ENCODE measurements around the gene ZFAND6.
"Not testable (repeated sequence)": the region's sequence is repeated elsewhere in the genome, so short reads cannot be mapped to it uniquely, and the experiment has no call there.

ZFAND6 gene

DNA sequence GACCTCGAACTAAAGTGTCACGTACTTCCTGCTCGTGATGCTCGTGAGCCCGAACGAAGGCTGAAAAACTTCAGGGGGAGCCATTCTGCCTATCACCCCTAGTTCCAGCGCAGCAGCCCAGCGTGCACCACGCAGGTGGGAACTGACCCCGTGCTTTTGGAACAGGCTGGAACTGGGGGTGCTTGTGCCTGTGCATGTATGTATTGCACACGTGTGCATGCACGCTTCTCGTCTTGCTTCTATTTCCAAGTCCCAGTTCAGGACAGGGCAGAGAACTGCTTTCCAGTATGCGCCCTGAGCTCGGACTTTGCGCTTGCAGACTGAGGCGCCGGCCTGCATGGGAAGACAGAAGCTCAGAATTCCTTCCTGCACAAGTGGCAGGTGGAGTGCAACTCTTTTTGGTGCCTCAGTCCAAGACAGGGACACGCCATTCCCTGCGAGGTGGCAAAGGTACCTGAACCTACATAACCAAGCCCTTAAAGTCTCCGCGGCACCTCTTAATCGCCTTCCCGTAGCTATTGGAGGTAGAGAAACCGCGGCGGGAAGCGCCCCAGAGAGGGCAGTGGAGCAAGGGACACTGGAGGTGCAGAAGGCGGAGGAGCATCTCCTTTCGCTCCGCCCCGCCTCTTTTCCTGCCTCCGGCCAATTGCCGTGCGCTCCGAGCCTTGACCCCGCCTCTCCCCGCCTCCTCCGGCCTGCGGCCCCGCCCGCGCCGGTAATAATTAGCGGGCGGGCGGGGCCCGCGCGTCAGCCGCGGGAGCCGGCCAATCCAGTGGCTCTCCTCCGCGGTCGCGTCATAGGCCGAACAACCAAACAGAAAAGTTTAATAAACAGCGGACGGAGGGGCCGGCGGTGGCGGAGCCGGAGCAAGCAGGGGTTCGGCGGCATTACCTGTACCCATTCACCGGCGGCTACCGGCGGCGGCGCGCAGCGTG is at the start of gene ZFAND6:
Gene ZFAND6, plus strand, starts transcription at position 826 of the 935 bp plus-strand sequence. CDS start 60,669 bp downstream, outside the sequence.
- H3K27ac ChIP-seq: peak within 1 kb of the TSS; percentile 93
- TF ChIP-seq, protein P1, sequence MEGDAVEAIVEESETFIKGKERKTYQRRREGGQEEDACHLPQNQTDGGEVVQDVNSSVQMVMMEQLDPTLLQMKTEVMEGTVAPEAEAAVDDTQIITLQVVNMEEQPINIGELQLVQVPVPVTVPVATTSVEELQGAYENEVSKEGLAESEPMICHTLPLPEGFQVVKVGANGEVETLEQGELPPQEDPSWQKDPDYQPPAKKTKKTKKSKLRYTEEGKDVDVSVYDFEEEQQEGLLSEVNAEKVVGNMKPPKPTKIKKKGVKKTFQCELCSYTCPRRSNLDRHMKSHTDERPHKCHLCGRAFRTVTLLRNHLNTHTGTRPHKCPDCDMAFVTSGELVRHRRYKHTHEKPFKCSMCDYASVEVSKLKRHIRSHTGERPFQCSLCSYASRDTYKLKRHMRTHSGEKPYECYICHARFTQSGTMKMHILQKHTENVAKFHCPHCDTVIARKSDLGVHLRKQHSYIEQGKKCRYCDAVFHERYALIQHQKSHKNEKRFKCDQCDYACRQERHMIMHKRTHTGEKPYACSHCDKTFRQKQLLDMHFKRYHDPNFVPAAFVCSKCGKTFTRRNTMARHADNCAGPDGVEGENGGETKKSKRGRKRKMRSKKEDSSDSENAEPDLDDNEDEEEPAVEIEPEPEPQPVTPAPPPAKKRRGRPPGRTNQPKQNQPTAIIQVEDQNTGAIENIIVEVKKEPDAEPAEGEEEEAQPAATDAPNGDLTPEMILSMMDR (conservative IDR thresholded peaks at IDR 0.05): no peak

DNA sequence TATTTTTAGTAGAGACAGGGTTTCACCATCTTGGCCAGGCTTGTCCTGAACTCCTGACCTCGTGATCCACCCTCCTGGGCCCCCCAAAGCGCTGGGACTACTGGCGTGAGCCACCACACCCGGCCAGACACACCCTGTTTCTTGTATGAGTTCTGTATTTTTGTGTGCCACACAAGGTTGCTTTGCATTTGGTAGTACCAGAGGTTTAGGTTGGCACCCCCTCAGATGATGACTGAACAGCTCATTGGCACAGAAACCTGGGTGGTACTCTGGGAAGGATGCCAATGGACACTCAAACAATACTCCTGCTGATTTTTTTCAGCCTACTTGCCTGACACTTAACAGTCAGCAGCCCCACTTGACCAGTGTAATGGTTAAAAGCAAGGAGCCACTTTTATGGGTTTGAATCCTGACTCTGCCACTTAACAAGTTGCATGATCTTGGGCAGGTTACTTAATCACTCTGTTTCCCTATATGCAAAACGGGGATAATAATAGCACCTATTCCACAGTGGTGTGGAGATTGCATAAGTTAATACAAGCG is 49.3 kb upstream of the ZFAND6 start:
- TF ChIP-seq, protein P1 (conservative IDR thresholded peaks at IDR 0.05): no peak
- no peak overlapping the region for H3K27ac ChIP-seq

DNA sequence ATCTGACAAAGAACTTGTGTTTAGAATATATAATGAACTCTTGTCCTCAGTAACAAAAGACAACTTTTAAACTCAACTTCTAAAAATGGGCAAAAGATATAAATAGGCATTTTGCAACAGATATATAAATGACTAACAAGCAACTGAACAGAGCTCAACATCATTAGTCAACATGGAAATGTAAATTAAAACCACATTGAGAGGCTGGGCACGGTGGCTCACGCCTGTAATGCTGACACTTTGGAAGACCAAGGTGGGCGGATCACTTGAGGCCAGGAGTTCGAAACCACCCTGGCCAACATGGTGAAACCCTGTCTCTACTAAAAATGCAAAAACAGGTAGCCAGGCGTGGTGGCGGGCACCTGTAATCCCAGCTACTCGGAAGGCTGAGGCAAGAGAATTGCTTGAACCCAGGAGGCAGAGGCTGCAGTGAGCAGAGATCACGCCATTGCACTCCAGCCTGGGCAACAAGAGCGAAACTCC is 48.4 kb upstream of the ZFAND6 start:
- not testable (repeated sequence) for H3K27ac ChIP-seq

DNA sequence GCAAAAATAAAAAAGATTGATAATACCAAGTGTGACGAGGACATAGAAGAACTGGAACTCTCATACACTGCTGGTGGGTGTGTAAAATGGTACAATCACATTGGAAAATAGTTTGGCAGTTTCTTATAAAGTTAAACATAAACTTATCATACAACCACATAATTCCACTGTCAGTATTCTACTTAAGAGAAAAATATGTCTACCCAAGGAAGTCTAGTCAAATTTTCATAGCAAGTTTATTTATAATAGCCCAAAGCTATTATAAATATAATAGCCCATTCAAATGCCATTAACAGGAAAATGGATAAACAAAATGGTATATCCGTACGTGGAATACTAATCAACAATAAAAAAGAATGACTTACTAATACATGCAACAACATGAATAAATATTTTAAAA is 47.9 kb upstream of the ZFAND6 start:
- TF ChIP-seq, protein P1 (conservative IDR thresholded peaks at IDR 0.05): no peak

DNA sequence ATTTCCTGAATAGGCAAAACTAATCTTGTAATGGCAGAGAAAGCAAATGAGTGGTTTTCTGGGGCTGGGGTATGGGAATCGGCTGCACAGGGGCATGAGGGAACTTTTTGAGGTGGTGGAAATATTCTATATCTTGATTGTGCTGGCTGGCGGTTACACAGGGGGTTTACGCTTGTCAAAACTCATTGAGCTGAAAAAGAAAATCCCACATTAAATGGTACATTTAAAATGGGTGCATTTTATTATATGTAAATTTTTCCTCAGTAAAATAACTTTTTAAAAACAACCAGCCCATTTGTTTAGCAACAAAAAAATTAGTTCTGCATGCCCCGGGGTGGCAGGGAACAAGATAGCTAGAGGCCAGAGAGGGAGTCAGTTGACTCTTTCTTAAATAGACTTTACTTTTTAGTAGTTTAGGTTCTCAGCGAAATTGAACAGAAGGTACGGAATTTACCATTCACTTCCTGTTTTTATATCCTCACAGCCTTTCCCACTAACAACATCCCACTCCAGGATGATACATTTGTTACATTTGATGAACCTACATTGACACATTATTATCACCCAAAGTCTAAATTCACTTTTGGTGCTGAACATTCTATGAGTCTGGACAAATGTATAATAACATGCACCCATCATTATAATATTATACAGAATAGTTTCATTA is 47.3 kb upstream of the ZFAND6 start:
- H3K27ac ChIP-seq: peak overlapping the region; percentile 37; the same call in 1 of the 2 replicates
- TF ChIP-seq, protein P1 (conservative IDR thresholded peaks at IDR 0.05): no peak

More for the DNA sequence above, 47.9 kb upstream of the ZFAND6 start:
- H3K27ac ChIP-seq: no peak overlapping the region

DNA sequence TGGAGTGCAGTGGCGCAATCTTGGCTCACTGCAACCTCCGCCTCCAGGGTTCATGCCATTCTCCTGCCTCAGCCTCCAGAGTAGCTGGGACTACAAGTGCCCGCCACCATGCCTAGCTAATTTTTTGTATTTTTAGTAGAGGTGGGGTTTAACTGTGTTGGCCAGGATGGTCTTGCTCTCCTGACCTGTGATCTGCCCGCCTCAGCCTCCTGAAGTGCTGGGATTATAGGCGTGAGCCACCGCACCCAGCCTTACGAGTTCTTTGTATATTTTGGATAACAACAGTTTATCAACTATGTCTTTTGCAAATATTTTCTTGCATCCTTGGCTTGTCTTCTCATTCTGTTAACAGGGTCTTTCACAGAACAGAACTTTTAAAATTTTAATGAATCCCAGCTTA is 45.3 kb upstream of the ZFAND6 start:
- not testable (repeated sequence) for H3K27ac ChIP-seq

DNA sequence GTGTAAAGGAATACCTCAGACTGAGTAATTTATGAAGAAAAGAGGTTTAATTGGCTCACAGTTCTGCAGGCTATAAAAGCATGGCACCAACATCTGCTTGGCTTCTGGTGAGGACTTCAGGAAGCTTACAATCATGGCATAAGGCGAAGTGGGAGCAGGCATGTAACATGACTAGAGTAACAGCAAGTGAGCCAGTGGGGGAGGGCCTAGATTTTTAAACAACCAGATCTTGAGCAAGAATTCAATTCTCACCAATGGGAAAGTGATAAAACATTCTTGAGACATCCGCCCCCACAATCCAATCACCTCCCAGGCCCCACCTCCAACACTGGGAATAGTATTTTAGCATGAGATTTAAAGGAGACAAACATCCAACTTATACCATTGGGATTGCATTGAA is 44.3 kb upstream of the ZFAND6 start:
- TF ChIP-seq, protein P1 (conservative IDR thresholded peaks at IDR 0.05): no peak

DNA sequence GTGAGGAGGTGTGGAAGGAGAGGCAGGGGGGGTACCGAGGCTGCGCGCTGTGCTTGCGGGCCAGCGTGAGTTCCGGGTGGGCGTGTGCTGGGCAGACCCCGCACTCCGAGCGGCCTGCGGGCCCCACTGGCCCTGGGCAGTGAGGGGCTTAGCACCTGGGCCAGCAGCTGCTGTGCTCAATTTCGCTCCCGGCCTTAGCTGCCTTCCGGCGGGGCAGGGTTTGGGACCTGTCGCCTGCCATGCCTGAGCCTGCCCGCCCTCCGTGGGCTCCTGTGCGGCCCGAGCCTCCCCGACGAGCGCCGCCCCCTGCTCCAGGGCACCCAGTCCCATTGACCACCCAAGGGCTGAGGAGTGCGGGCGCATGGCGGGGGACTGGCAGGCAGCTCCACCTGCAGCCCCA is 43.0 kb upstream of the ZFAND6 start:
- not testable (repeated sequence) for H3K27ac ChIP-seq

More for the DNA sequence above, 44.3 kb upstream of the ZFAND6 start:
- H3K27ac ChIP-seq: no peak overlapping the region

DNA sequence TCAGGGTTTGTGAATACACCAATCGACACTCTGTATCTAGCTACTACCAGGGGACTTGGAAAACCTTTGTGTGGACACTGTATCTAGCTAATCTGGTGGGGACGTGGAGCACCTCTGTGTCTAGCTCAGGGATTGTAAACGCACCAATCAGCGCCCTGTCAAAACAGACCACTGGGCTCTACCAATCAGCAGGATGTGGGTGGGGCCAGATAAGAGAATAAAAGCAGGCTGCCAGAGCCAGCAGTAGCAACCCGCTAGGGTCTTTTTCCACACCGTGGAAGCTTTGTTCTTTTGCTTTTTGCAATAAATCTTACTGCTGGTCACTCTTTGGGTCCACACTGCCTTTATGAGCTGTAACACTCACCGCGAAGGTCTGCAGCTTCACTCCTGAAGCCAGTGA is 42.3 kb upstream of the ZFAND6 start:
- not testable (repeated sequence) for H3K27ac ChIP-seq
